GM21526 (cell line): ENCODE data around the gene EBLN1.

Experiments
- ATAC-seq: cut with Tn5 transposase; IDR thresholded peaks from one replicate; pipeline ENCODE4 v1.9.1; 2021; ENCODE audit warnings: moderate library complexity; ENCODE audit not compliant: unreplicated experiment, low FRiP score

EBLN1 gene

DNA sequence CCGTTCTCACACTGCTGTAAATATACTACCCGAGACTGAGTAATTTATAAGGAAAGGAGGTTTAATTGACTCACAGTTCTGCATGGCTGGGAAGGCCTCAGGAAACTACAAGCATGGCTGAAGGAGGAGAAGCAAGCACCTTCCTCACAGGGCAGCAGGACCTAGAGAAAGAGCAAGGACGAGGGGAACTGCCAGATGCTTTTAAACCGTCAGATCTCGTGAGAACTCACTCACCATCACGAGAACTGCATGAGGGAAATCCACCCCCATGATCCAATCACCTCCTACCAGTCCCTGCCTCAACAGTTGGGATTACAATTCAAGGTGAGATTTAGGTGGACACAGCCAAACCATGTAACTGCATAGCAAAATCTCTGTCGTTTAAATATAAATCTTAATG lies at the start of gene EBLN1:
Gene EBLN1 (minus strand): TSS at position 174 of the 400 bp plus-strand sequence. CDS start 8,032 bp downstream, outside the sequence.
- no peak for ATAC-seq

DNA sequence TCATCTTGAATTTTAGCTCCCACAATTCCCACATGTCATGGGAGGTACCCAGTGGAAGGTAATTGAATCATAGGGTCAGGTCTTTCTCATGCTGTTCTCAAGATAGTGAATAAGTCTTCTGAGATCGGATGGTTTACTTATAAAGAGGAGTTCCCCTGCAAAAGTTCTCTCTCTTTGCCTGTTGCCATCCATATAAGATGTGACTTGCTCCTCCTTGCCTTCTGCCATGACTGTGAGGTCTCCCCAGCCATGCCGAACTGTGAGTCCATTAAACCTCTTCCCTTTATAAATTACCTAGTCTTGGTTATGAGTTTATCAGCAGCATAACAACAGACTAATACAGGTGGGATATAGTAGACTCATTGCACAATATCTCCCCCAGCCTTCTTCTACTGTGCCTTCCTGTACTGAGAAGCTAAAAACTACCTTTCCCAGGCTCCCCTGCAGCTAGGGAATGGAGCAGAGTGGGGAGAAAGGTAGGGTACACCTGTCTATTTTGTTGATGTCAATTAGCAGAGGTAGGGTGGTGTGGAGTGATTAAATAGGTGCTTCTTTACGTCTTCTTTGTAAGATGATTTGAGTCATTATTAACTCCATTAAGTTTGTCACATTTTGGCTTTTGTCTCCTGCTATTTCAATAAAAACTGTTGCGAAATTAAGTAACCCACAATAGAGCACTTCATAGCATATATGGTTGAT lies 48.2 kb upstream of the EBLN1 start:
- no peak for ATAC-seq

DNA sequence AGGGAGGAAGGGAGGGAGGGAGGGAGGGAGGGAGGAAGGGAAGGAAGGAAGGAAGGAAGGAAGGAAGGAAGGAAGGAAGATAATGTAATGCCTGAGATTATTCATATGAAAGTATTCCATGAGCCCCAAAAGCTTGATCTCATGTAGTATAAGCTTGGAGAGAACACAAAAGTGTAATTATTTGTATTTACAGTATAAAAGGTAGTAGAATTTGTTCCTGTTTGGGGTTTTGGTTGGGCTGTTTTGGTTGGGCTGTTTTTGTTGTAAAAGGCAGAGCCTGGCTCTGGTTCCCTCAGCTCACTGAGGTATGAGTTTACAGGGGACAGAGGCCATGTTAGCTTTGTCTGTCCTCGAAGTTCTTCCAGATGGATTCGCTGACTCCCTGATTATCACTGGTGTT lies 45.3 kb upstream of the EBLN1 start:
- ATAC-seq, result no peak

DNA sequence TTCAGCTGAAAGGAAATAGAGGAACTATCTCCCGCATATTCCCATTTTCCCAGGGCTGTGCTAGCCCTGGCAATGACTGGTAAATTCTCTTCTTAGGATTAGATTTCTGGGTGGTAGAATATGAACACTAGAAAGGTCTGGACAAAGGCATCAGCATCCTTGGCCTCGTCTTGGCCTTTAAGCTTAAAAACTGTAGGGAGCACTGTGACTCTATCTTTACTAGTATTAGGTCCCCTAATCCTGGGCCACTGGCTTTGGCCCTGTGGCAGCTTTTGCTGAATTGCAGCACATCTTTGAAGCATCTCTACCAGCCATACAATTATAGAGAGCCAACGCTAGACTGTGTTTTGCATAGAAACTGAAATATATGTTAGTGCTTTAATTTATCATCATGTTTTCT lies 41.5 kb upstream of the EBLN1 start:
- ATAC-seq, result no peak

DNA sequence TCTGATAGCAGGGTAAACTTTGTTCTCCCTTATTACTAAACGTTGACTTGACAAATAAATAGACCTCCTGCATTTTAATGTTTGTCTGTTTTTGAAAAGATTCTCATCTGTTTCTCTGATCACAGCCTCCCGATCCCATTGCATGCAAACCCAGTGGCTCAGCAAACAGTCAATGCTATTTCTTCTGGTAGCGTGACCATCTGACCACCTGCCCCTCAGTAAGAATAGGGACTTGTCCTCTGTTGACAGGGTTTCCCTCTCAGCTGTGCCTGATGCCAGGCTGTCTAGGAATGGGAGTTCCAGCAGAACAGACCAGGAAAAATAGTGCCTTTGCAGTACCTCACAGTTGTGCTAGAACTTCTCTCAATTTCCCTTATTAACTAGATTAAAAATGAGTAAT lies 40.7 kb upstream of the EBLN1 start:
- no peak for ATAC-seq

DNA sequence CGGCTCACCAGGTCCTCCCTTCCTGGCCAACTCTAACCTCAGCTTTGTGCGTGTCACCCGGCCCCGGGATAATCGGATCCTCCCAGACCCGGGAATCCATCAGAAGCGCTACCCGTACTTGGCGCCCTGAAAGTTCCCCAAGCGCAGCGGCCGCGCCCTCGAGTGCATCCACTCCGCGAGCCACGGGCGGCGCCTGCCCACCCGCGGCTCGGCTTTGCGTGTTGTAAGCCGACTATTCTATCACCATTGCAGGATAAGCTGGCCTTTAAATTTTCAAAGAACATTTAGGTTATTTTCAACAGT lies 35.7 kb upstream of the EBLN1 start:
- no peak for ATAC-seq

DNA sequence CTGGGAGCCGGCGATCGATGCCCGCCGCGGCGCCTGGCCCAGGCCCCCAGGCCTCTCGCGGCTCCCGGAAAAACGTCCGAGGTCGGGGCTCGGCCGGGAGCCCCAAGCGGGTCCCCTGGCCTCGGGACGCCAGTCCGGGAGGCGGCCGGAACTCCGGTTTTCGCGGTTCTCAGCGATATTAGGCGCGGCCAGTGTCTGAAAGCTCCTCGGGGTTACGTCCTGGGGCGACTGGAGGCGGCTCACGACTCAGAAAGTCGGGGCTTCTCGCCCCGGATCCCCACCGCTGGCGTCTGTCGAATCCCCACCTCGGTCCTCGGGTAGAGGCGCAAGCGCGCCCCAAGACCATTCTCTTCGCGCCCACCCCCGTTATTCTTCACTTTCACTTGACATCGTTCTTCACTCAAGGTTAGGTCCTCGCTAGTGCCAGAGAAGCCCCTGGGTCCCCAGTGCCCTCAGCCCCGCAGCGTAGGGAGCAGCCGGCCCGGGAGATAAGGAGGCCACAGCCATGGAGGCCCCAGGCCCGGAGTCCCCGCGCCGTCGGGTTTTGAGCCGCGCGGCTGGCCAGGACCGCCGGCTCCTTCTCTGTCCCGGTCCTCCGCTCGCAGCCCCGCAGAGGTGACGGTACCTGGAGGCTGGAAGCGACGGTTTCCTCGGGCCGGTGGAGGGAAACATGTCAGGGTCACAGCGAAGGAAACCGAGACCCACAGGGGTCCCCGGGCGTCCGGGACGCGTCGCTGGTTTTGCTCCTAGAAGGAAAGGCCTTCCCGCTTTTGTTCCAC lies 35.2 kb upstream of the EBLN1 start:
- ATAC-seq, result peak; percentile 36

DNA sequence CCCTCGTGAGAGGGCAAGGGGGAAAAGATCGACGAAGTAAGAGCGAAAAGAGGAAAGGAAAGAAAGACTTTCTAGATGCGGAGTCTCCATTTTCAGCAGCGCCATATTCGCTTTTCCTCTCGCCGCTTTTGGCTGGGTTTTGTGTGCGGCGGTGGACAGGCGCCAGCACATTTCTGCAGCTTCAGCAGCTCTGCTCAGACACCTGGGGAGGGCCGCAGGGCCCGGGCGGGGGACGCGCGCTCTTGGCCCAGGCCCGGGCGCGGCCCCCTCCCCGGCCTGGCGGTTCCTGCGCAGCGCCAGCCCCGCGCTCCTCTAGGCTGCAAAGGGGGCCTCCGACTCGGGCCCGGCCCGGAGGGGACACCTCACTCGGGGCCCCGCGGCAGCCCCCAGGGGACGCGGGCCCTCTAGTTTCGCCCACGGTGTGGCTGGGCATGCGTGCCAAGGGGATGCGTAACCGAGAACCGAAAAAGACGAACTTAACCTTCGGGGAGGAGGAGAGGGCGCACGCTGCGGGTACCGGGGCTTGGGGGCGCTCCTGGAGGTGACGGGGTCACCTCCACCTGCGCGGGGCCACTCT lies 34.5 kb upstream of the EBLN1 start:
- ATAC-seq, result peak; percentile 60

DNA sequence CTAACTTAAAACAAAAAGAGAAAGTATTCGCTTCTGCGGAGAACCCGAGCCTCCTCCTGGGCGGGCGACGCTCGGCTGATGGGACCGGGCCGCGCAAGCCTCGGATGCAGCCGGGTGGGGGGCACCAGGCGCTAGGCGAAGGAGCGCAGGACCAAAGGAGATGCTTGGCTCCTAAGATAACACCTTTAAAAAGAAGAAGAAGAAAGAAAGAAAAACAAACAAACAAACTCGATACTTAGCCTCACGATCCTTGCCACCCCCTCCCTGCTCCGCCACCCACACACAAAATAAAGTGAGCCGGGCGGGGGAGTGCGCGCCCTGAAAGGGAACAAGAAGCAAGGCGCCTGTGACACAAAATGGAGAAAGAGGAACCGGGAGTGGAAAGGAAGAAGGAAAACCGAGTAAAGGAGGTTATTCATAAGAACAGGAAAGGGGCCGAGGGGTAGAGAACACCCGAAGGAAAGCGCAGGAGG lies 34.0 kb upstream of the EBLN1 start:
- peak; percentile 57 for ATAC-seq

DNA sequence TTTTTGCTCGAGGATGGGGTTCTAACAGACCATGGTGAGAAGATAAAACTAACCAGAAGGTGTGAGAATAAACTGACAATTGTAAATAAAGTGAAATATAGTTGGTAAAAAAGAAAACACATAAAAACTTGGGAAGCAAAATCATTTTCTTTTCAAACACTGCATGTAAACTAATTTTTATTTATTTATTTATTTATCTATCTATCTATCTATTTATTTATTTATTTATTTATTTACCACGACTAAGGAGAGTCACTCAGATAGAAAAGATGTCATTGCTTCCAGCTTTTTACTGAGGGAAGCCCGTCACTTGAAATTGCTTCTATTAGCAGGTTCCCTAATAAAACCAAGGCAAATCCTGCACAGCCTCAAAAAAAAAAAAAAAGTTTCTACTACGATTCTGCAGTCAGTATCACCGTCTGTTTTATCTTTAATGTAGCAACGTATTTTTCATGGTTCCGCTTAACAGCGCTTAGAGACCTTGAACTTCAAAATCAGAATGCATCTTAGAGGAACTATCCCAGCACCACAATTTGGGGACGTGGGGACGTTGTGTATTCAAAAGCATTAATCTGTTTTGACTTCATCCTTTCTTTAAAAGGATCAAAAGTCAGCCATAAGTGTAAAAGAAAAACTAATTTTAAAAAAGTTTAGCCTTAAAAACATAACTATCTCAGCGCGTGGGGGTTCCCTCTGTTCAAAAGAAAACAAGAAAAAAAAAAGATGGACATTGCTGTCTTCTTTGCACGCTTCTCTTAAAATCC lies 33.3 kb upstream of the EBLN1 start:
- no peak for ATAC-seq

DNA sequence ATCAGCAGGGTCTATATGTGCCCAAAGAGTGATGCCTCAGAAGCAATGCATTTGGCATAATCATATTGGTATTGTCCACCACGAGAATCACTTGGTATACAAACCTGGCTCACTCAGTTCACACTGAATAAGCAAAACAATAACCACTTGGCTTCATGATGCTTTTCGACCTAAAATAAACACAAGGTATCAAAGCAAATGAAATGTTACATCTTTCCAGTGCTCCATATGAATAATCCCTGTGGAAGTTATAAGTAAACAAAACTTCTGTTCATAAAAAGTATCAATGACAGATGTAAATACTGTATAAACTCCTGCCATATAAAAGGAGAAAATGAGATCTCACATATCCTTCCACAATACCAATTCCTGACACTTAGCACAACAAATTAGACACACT lies 29.8 kb upstream of the EBLN1 start:
- ATAC-seq, result no peak

DNA sequence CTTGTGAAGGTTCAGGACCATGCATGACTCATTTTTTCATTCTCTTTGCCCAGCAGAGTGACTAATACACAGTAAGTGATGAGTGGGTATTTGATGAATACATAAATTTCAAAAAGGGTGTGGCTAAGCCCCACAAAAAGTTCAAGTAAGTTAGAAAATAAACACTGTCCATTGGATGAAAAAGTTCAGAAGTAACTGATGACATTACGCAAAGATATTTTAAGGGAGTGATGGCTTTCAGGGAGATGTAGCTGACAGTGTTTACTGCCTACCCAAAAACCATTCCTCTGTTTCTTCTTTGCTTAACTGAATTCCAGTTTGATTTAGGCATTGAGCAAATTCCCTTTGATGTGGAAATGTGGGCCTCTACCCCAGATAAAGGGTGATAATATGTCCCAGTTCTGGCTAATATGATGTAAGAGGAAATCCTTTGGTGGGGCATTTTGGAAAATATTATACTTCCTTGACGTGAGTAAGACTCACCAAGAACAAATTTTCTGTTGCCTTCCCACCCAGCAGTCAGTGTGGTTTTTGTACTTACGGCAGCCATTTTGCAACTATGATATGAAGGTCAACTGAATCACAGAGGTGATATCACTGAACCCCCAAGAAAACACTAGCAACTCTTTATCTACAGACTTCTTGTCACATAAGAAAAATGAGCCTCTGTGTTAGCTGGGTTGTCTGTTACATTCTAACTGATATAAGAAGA lies 29.0 kb upstream of the EBLN1 start:
- no peak for ATAC-seq

DNA sequence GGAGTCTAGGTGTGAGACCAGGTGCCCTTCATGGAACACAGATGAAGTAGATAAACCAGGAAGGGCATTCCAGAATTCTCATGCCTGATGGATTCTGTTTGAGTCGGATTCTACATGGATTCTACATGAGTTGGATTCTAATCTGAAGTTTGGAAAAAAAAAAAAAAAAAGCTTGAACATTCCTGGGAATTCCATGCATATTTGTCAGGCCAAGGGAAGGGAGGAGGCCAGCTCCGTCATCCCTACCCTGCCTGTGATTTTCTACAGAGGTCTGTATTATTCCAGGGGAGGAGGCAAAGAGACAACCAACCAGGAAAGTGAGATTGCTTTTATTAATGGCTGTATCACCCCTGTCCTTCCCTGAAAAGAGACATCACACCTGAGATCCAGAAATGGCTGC lies 27.8 kb upstream of the EBLN1 start:
- ATAC-seq, result no peak

DNA sequence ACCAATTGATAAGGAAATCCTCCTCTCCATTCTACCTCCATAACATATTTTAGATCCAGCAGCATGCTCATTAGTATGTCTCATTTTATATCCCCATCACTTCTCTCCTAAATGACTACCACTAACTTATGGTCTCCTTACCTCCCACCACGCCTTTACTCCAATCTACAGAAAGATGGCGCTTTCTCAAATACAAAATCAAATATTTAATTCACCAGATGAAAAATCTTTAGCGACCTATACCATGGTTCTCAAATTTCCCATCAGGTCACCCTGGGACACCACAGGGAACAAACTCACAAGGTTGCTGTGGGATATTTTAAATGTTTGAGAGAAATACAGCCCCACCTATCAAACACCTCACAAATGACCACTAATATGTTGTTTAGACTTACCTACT lies 27.0 kb upstream of the EBLN1 start:
- ATAC-seq, result no peak

DNA sequence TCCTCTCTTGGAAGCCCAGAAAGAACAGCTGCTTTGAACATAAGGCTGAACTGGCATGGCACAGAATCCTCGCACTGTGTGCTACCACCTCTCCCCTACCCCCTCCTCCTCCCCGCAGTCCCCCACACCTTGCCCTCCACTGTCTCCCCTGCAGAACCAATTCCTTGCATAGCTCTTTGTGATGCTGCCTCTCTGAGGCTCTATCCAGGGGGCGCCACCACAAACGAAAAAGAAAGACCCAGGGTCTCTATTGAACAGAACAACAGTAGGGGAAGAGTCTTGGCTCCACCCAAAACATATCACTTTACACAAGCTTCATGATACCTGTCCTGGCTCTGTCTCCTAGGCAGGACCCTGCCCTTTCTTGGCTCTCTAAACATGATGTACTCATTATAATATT lies 26.2 kb upstream of the EBLN1 start:
- no peak for ATAC-seq

DNA sequence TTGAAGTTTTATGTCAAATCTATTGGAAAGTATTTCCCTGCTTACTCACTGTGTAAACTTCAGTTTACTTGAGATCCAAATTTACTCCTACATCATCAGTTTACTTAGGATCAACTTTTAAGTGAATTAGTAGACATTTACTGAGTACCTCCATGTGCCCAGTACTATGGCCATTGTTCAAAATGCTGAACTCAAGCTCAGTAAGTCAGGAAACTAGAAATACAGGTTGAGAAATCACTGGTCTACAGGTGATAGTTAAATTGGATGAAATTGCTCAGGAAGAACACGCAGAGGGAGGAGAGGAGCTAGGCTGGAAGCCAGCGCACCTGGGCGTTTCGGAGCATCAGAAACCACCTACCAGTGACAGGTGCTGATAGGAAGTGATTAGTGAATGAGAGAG lies 25.5 kb upstream of the EBLN1 start:
- ATAC-seq, result no peak

DNA sequence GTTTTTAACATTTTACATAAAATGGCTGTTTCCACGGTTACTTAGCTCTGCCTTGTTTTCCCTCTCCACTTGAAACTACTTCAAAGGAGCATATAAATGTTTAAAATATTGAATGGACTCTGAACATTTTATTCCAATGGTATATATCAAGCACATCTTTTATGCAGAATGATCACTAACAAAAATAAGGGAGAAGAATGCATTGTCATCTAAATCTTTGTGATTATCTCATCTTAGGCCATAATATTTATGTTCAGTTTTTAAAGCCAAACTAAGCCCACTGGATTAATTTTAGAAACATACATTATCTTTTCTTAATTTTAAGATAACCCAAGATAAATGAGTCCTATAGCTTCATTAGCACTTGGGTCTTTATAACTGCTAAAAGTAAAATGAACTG lies 13.4 kb upstream of the EBLN1 start:
- ATAC-seq, result no peak

DNA sequence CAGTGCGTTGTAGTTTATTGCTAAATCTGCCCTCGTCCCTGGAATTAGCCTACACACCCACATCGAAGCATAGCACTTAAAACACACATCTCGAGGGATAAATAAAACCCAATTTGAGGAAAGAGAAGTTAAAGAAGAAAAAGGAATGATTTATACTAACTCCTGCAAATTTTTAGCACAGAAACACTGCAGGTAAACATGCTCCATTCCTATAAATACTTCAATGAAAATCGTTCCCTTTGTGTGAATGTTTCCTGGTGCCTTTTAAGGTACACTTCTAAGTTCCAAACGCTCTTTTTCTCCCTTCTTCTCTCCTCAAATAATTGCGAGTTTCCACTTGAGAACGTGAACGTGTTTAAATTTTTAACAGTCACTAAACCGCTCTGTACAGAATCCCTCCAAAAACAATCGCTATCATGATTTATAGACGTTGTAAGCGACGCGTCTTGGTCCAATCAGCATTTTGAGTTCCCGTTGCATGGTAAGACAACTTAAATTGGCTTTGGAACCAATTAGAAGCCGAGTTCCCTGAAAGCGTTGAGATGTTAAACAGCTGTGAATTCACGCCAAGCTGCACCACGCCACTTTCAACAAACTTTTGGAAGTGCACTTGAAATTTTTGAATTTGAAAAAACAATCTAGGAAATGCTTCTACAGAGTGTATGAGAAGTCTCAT lies 12.5 kb upstream of the EBLN1 start:
- ATAC-seq, result no peak

DNA sequence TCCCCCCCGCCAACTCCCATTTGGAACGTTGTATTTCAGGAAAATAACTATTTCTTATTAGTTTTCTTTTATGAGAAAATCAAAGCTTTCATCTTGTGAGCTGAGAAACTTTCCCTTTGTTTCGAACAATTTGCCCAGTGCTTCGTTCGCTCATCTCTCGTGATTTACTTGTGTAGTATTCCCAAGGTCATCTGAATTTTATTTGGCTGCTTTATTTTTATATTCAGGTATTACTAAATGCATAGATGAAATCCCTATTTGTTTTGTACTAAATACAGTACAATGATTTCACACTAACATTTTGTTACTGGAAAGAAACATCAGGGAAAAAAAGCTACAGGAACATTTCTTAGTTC lies 12.0 kb upstream of the EBLN1 start:
- no peak for ATAC-seq
